ENCODE measurements around the gene POLR3B.
A peak's percentile ranks its signal among the peaks of the same experiment; 100 is the strongest.
"Not testable (repeated sequence)": the region's sequence is repeated elsewhere in the genome, so short reads cannot be mapped to it uniquely, and the experiment has no call there.

The POLR3B gene

GRCh38 chr12:106357549-106358395 lies at the start of gene POLR3B:
Gene POLR3B (plus strand): TSS chr12:106357748. CDS start chr12:106357880, 132 bp downstream.
- H3K36me3 ChIP-seq (ENCODE audit: control insufficient read depth, insufficient read depth, low read length) = no peaks in the 10 kb centered on the region
- H3K27me3 ChIP-seq (ENCODE audit: control insufficient read depth, insufficient read depth, low read length) = no peaks in the 10 kb centered on the region
- H3K9ac ChIP-seq (ENCODE audit: low read length) = peak within 1 kb of the TSS; percentile 75
- H3K4me3 ChIP-seq (ENCODE audit: low read length) = peak within 1 kb of the TSS; percentile 98
- H3K4me1 ChIP-seq (ENCODE audit: control insufficient read depth, insufficient read depth, low read length) = peaks cover 22% of the 10 kb centered on the region
- no peaks in the 10 kb centered on the region for H3K9me3 ChIP-seq (ENCODE audit: control insufficient read depth, low read length)

DNA sequence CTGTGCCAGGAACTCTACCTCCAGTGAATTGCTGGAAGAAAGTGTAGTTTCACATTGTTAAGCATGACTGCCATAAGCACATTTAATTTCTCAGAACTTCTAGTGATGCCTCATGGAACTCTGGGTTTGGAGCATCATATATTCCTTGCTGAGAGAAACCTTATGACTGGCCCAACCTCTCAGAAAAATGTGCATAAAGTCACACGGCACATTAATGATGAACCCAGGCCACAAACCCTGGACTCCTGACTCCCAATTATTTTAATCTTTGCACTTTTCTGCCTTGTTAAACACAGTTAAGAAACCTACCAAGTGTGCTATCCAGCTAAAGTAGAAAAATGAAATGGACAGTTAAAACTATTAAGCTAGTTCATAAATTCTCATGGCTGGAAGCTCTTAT lies 49.4 kb upstream of the POLR3B start:
- Histone ChIP-seq H3K27me3 (ENCODE audit: control insufficient read depth, insufficient read depth, low read length) (no peaks in the 10 kb centered on the region), H3K36me3 (ENCODE audit: control insufficient read depth, insufficient read depth, low read length) (no peaks in the 10 kb centered on the region), H3K9me3 (ENCODE audit: control insufficient read depth, low read length) (no peaks in the 10 kb centered on the region), H3K4me1 (ENCODE audit: control insufficient read depth, insufficient read depth, low read length) (peaks cover 12% of the 10 kb centered on the region), H3K4me3 (ENCODE audit: low read length) (no peak overlapping the region), H3K9ac (ENCODE audit: low read length) (no peak overlapping the region)

DNA sequence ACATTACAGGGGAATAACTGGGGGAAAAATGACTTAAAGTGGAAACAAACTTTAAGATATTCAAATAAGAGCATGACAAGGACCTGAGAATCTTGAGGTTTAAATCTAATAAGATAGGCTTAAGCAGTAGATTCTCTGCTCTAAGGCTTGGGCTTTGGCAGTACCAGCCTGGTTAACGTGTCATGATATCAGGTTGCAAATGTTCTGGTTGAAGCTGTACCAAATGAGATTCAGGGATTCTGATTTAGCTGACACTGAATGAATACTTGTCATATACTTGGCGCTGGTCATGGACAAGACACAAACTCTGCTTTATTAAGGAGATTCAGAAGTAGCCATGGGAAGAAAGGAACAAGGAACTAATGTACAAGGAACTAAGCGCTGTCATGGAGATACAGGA lies 48.9 kb upstream of the POLR3B start:
- Histone ChIP-seq H3K4me3 (ENCODE audit: low read length) (no peak overlapping the region), H3K4me1 (ENCODE audit: control insufficient read depth, insufficient read depth, low read length) (peaks cover 12% of the 10 kb centered on the region), H3K9ac (ENCODE audit: low read length) (no peak overlapping the region), H3K36me3 (ENCODE audit: control insufficient read depth, insufficient read depth, low read length) (no peaks in the 10 kb centered on the region), H3K9me3 (ENCODE audit: control insufficient read depth, low read length) (no peaks in the 10 kb centered on the region), H3K27me3 (ENCODE audit: control insufficient read depth, insufficient read depth, low read length) (no peaks in the 10 kb centered on the region)

GRCh38 chr12:106309671-106310505 lies 47.7 kb upstream of the POLR3B start:
- Histone ChIP-seq H3K4me3 (ENCODE audit: low read length) (no peak overlapping the region), H3K9ac (ENCODE audit: low read length) (no peak overlapping the region), H3K27me3 (ENCODE audit: control insufficient read depth, insufficient read depth, low read length) (no peaks in the 10 kb centered on the region), H3K9me3 (ENCODE audit: control insufficient read depth, low read length) (no peaks in the 10 kb centered on the region), H3K36me3 (ENCODE audit: control insufficient read depth, insufficient read depth, low read length) (no peaks in the 10 kb centered on the region), H3K4me1 (ENCODE audit: control insufficient read depth, insufficient read depth, low read length) (no peaks in the 10 kb centered on the region)

- no peak overlapping the region for H3K4me3 ChIP-seq (ENCODE audit: low read length)
- no peak overlapping the region for H3K9ac ChIP-seq (ENCODE audit: low read length)
- H3K36me3 ChIP-seq (ENCODE audit: control insufficient read depth, insufficient read depth, low read length) = no peaks in the 10 kb centered on the region
- H3K27me3 ChIP-seq (ENCODE audit: control insufficient read depth, insufficient read depth, low read length) = no peaks in the 10 kb centered on the region
- no peaks in the 10 kb centered on the region for H3K4me1 ChIP-seq (ENCODE audit: control insufficient read depth, insufficient read depth, low read length)
- no peaks in the 10 kb centered on the region for H3K9me3 ChIP-seq (ENCODE audit: control insufficient read depth, low read length)
Observed at GRCh38 chr12:106310687-106311086, 46.9 kb upstream of the POLR3B start.

DNA sequence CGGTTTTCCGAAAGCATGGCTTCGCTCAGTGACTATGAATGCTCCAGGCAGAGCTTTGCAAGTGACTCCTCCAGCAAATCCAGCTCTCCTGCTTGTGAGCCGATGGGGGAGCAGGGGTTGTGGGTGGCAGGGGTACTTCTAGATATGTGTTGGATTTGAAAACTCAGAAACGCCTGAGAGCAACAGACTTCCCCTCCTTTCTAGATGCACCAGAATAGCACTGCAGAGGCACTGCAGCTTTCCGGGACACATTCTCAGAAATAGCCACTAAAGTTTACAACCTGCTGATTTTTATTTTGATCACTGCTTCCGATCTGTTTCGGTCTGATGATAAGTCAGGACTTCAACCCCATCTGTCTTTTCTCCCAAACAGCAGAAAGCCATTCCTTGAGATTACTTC lies 46.4 kb upstream of the POLR3B start:
- no peak overlapping the region for H3K4me3 ChIP-seq (ENCODE audit: low read length)
- no peaks in the 10 kb centered on the region for H3K27me3 ChIP-seq (ENCODE audit: control insufficient read depth, insufficient read depth, low read length)
- no peaks in the 10 kb centered on the region for H3K4me1 ChIP-seq (ENCODE audit: control insufficient read depth, insufficient read depth, low read length)
- H3K9me3 ChIP-seq (ENCODE audit: control insufficient read depth, low read length) = no peaks in the 10 kb centered on the region
- H3K36me3 ChIP-seq (ENCODE audit: control insufficient read depth, insufficient read depth, low read length) = no peaks in the 10 kb centered on the region
- no peak overlapping the region for H3K9ac ChIP-seq (ENCODE audit: low read length)

GRCh38 chr12:106313413-106313812 lies 44.1 kb upstream of the POLR3B start:
- not testable (repeated sequence) for H3K4me3 ChIP-seq (ENCODE audit: low read length); H3K9ac ChIP-seq (ENCODE audit: low read length); H3K9me3 ChIP-seq (ENCODE audit: control insufficient read depth, low read length); H3K4me1 ChIP-seq (ENCODE audit: control insufficient read depth, insufficient read depth, low read length); H3K36me3 ChIP-seq (ENCODE audit: control insufficient read depth, insufficient read depth, low read length); H3K27me3 ChIP-seq (ENCODE audit: control insufficient read depth, insufficient read depth, low read length)

DNA sequence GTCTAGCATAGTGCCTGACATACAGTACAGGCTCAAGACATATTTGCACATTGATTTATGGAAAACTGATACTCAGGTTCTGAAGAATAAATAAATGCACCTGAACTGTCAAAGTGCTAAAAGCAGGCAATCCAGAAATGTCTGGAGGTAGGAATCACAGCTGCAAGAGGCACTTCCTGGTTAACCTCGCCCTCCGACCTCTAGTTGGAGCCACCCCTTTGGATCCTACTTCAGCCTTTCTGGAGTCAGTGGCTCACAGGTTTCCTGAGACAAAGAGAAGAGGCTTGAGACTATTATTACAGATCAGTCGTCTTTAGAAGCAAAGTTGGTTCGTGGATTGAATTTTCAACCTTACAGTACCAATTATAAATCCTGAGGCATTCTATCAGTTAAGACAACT lies 42.0 kb upstream of the POLR3B start:
- Histone ChIP-seq H3K9ac (ENCODE audit: low read length) (no peak overlapping the region), H3K4me3 (ENCODE audit: low read length) (no peak overlapping the region), H3K4me1 (ENCODE audit: control insufficient read depth, insufficient read depth, low read length) (no peaks in the 10 kb centered on the region), H3K27me3 (ENCODE audit: control insufficient read depth, insufficient read depth, low read length) (no peaks in the 10 kb centered on the region), H3K36me3 (ENCODE audit: control insufficient read depth, insufficient read depth, low read length) (no peaks in the 10 kb centered on the region), H3K9me3 (ENCODE audit: control insufficient read depth, low read length) (no peaks in the 10 kb centered on the region)

- H3K9me3 ChIP-seq (ENCODE audit: control insufficient read depth, low read length) = no peaks in the 10 kb centered on the region
- no peak overlapping the region for H3K9ac ChIP-seq (ENCODE audit: low read length)
- no peak overlapping the region for H3K4me3 ChIP-seq (ENCODE audit: low read length)
- H3K4me1 ChIP-seq (ENCODE audit: control insufficient read depth, insufficient read depth, low read length) = no peaks in the 10 kb centered on the region
- no peaks in the 10 kb centered on the region for H3K36me3 ChIP-seq (ENCODE audit: control insufficient read depth, insufficient read depth, low read length)
- no peaks in the 10 kb centered on the region for H3K27me3 ChIP-seq (ENCODE audit: control insufficient read depth, insufficient read depth, low read length)
Observed at GRCh38 chr12:106317406-106318082, 40.0 kb upstream of the POLR3B start.

- H3K4me1 ChIP-seq (ENCODE audit: control insufficient read depth, insufficient read depth, low read length) = no peaks in the 10 kb centered on the region
- H3K9me3 ChIP-seq (ENCODE audit: control insufficient read depth, low read length) = no peaks in the 10 kb centered on the region
- peaks cover 7% of the 10 kb centered on the region for H3K36me3 ChIP-seq (ENCODE audit: control insufficient read depth, insufficient read depth, low read length)
- H3K9ac ChIP-seq (ENCODE audit: low read length) = no peak overlapping the region
- H3K4me3 ChIP-seq (ENCODE audit: low read length) = no peak overlapping the region
- no peaks in the 10 kb centered on the region for H3K27me3 ChIP-seq (ENCODE audit: control insufficient read depth, insufficient read depth, low read length)
Observed at GRCh38 chr12:106321139-106321850, 36.3 kb upstream of the POLR3B start.

DNA sequence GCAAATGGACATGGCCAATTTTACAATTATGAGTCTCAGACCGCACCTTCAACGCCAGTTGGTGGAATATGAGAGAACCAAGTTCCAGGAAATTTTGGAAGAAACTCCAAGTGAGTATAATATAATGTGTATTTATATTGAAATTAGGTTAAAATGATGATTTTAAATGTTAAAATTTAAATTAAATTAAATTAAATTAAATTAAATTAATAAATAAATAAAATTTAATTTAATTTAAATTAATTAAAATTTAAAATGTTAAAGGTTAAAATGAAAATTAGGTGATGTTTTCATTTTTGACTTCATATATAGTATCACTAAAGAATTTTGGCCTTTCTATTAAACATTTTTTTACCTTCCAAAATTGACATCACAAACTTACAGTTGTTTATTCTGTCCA lies 34.0 kb upstream of the POLR3B start:
- Histone ChIP-seq H3K9me3 (ENCODE audit: control insufficient read depth, low read length) (no peaks in the 10 kb centered on the region), H3K4me3 (ENCODE audit: low read length) (no peak overlapping the region), H3K4me1 (ENCODE audit: control insufficient read depth, insufficient read depth, low read length) (no peaks in the 10 kb centered on the region), H3K27me3 (ENCODE audit: control insufficient read depth, insufficient read depth, low read length) (no peaks in the 10 kb centered on the region), H3K9ac (ENCODE audit: low read length) (no peak overlapping the region), H3K36me3 (ENCODE audit: control insufficient read depth, insufficient read depth, low read length) (peaks cover 7% of the 10 kb centered on the region)
